ENCODE data around the gene RHOT2. TPM values are rescaled to one million over a fixed set of nuclear protein-coding genes. Genes with fewer than 3 reads are reported as not detected.

Gene RHOT2
- total RNA-seq, 4 donors from 2014 or later, result 110 to 416 (median 239) TPM

GRCh38 chr16:694187-694862 is 26.4 kb downstream of the RHOT2 start:
- Histone ChIP-seq H3K27me3 (peaks cover 0 to 28% of the 10 kb centered on the region in 2 donors), H3K27ac (peak overlapping the region in 1 of 4 donors; percentile 60), H3K4me3 (peak overlapping the region; percentile 37 to 58 (median 50)), H3K36me3 (no peaks in the 10 kb centered on the region), H3K4me1 (peaks cover 0 to 33% (median 25%) of the 10 kb centered on the region in 4 donors), H3K9me3 (no peaks in the 10 kb centered on the region)
- no peak for DNase-seq
- TF ChIP-seq CTCF (IDR thresholded peaks at IDR 0.05), result no peak
- TF ChIP-seq POLR2A (IDR thresholded peaks at IDR 0.05), result no peak

GRCh38 chr16:694863-695354 is 27.0 kb downstream of the RHOT2 start:
- no peak for DNase-seq
- Histone ChIP-seq H3K36me3 (no peaks in the 10 kb centered on the region), H3K4me1 (peaks cover 0 to 29% (median 20%) of the 10 kb centered on the region in 4 donors), H3K27me3 (peaks cover 0 to 33% of the 10 kb centered on the region in 2 donors), H3K4me3 (peak overlapping the region; percentile 37 to 58 (median 50)), H3K27ac (peak overlapping the region in 2 of 4 donors; percentile 47 to 60), H3K9me3 (no peaks in the 10 kb centered on the region)
- TF ChIP-seq CTCF (IDR thresholded peaks at IDR 0.05) (no peak), POLR2A (IDR thresholded peaks at IDR 0.05) (no peak)

DNA sequence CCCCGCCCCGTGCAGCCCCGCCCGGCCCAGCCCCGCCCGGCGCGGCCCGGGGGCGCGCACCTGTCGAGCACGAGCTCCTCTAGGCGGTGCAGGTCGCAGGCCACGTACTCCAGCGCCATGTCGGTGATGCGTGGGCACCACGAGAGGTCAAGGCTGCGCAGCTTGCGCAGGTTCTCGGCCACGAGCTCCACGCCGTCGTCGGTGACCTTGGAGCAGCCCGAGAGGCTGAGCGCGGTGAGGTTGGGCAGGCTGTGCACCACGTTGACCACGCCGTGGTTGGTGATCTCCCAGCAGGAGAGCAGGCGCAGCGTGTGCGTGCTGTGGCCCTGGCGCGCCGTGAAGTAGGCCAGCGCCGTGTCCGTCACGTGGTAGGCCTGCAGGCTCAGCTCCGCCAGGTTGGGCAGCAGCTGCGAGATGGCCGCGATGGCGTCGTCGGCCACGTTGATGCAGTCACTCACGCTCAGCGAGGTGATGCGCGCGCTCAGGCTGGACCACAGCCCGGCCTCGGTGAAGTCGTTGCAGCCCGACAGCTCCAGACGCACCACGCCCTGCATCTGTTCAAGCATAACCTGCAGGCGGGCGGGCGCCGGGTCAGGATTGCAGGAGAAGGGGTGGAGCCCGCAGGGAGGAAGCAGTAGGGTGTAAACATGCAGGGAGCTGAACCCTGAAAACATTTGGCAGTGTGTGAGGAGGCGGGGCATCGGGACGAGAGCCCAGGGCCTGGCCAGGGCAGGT is 27.6 kb downstream of the RHOT2 start:
- DNase-seq, result peak; percentile 63 to 87 (median 87)
- Histone ChIP-seq H3K27ac (peak overlapping the region; percentile 35 to 72 (median 56)), H3K36me3 (no peaks in the 10 kb centered on the region), H3K9me3 (no peaks in the 10 kb centered on the region), H3K27me3 (peaks cover 0 to 39% of the 10 kb centered on the region in 2 donors), H3K4me3 (peak overlapping the region; percentile 37 to 58 (median 50)), H3K4me1 (peaks cover 0 to 29% (median 21%) of the 10 kb centered on the region in 4 donors)
- TF ChIP-seq POLR2A (IDR thresholded peaks at IDR 0.05), result peak in 1 of 2 donors; percentile 19
- no peak for TF ChIP-seq CTCF (IDR thresholded peaks at IDR 0.05)

GRCh38 chr16:698911-699671 is 31.2 kb downstream of the RHOT2 start:
- H3K9me3 ChIP-seq, result no peaks in the 10 kb centered on the region
- no peak overlapping the region for H3K27ac ChIP-seq
- DNase-seq, result no peak
- no peak for TF ChIP-seq CTCF (IDR thresholded peaks at IDR 0.05)
- TF ChIP-seq POLR2A (IDR thresholded peaks at IDR 0.05), result no peak
- H3K4me3 ChIP-seq, result no peak overlapping the region
- peaks cover 0 to 23% (median 20%) of the 10 kb centered on the region in 4 donors for H3K4me1 ChIP-seq
- H3K36me3 ChIP-seq, result no peaks in the 10 kb centered on the region
- peaks cover 0 to 61% of the 10 kb centered on the region in 2 donors for H3K27me3 ChIP-seq

All from Peyer's patch (tissue), 4 donors.